Gastrocnemius medialis (tissue), 4 donors: ENCODE data around the gene PSMD1. TPM values are rescaled to one million over a fixed set of nuclear protein-coding genes. Genes with fewer than 3 reads are reported as not detected.
"Not testable (repeated sequence)": the region's sequence is repeated elsewhere in the genome, so short reads cannot be mapped to it uniquely, and the experiment has no call there.

Source experiments
- ATAC-seq, 2 donors: fragments of 150-250 bp; one replicate each; pipeline ENCODE4 v1.9.1; 2016
- DNase-seq, 2 donors: peaks; one replicate each; pipeline ENCODE4 v3.0.0-alpha.2; 2019
- H3K27ac ChIP-seq, 4 donors: fragments of 200-600 bp; sonication (generic); 1 replicate in 1 of 4; 2 replicates in 3 of 4; pipeline ENCODE4 v1.5.1; 2016 to 2018; ENCODE audit warnings: mild to moderate bottlenecking in 2 of 4, moderate library complexity in 1 of 4
- H3K27me3 ChIP-seq, 3 donors: fragments of 200-600 bp; sonication (generic) in 2 of 3; 1 replicate in 1 of 3; 2 replicates in 2 of 3; pipeline versions ENCODE4 v1.5.1 to v1.6.0; 2016 to 2019; ENCODE audit warnings: mild to moderate bottlenecking in 1 of 3, moderate library complexity in 1 of 3
- H3K36me3 ChIP-seq, 2 donors: fragments of 200-600 bp; sonication (generic) in 1 of 2; one replicate each; pipeline ENCODE4 v1.5.1; 2017 to 2018
- H3K4me1 ChIP-seq, 2 donors: fragments of 200-600 bp; sonication (generic) in 1 of 2; one replicate each; pipeline ENCODE4 v1.5.1; 2016 to 2017; ENCODE audit warnings: mild to moderate bottlenecking in 2 of 2
- H3K4me3 ChIP-seq, 4 donors: fragments of 200-600 bp; sonication (generic) in 3 of 4; 1 replicate in 1 of 4; 2 replicates in 3 of 4; pipeline ENCODE4 v1.5.1; 2016 to 2019; ENCODE audit warnings: mild to moderate bottlenecking in 2 of 4
- H3K9me3 ChIP-seq, 3 donors: fragments of 200-600 bp; sonication (generic) in 2 of 3; 1 replicate in 1 of 3; 2 replicates in 2 of 3; pipeline ENCODE4 v1.5.1; 2016 to 2019
- CTCF ChIP-seq, 5 experiments: fragments of 450-650 bp in 3 of 5; fragments of 200-600 bp in 2 of 5; sonication (generic) in 2 of 5; IDR thresholded peaks in 4 of 5; conservative IDR thresholded peaks in 1 of 5; 1 replicate in 4 of 5; 2 replicates in 1 of 5; pipeline ENCODE4 v1.5.1; 2016 to 2019; ENCODE audit warnings: antibody characterized with exemption in 5 of 5, mild to moderate bottlenecking in 3 of 5, moderate library complexity in 3 of 5
- POLR2A ChIP-seq, 2 donors: fragments of 450-650 bp; IDR thresholded peaks; one replicate each; pipeline ENCODE4 v1.6.1; 2017; ENCODE audit warnings: antibody characterized with exemption in 2 of 2, mild to moderate bottlenecking in 2 of 2, moderate library complexity in 2 of 2
- in situ Hi-C, 4 donors: fragments of 200-750 bp; cut with MboI; loops; one replicate each; pipeline versions ENCODE4 v1.15.0 to v1.8.0; 2017; ENCODE audit warnings: low sequenced_read_pairs in 4 of 4
- intact Hi-C: fragments of 100-400 bp; cut with DNase I; formaldehyde crosslinking; loops from one replicate; pipeline ENCODE4 v1.15.1; 2023; ENCODE audit warnings: low total_unique reads
- total RNA-seq, 4 donors: library from RNA; depleted of rRNA; stranded (reverse); fragments of >200 nt; gene quantifications; one replicate each; pipeline versions ENCODE4 v1.1.0 to v1.2.3, GENCODE V29; 2016

Gene PSMD1
- total RNA-seq, 4 donors from 2014 or later: 169 to 189 (median 182) TPM

- ATAC-seq (no peak), DNase-seq (no peak)
- no peak overlapping the region for H3K27ac ChIP-seq
- H3K9me3 ChIP-seq: no peaks in the 10 kb centered on the region
- no peak overlapping the region for H3K4me3 ChIP-seq
- in situ Hi-C loops (no loop called here), intact Hi-C loops (no loop called here)
- peaks cover 10 to 15% of the 10 kb centered on the region in 2 donors for H3K4me1 ChIP-seq
- H3K36me3 ChIP-seq: no peaks in the 10 kb centered on the region
- TF ChIP-seq POLR2A (IDR thresholded peaks at IDR 0.05) (no peak), CTCF (IDR thresholded peaks at IDR 0.05 in 4 of 5, conservative IDR thresholded peaks at IDR 0.05 in 1 of 5) (no peak)
- no peaks in the 10 kb centered on the region for H3K27me3 ChIP-seq
Measured at GRCh38 chr2:231196592-231196991, 139.9 kb downstream of the PSMD1 start.

- intact Hi-C loops, H3K36me3 ChIP-seq, H3K27ac ChIP-seq, ATAC-seq, in situ Hi-C loops, H3K9me3 ChIP-seq, H3K27me3 ChIP-seq: not testable (repeated sequence)
- Histone ChIP-seq H3K4me1 (peaks cover 10 to 15% of the 10 kb centered on the region in 2 donors), H3K4me3 (peak overlapping the region in 1 of 4 donors; percentile 92)
- DNase-seq: peak in 1 of 2 donors; percentile 1
Measured at GRCh38 chr2:231197196-231197595, 140.5 kb downstream of the PSMD1 start.

GRCh38 chr2:231197706-231198290, 141.1 kb downstream of the PSMD1 start:
- H3K27me3 ChIP-seq: no peaks in the 10 kb centered on the region
- DNase-seq (no peak), ATAC-seq (no peak)
- no peaks in the 10 kb centered on the region for H3K9me3 ChIP-seq
- H3K27ac ChIP-seq: peak overlapping the region in 1 of 4 donors; percentile 25
- in situ Hi-C loops (no loop called here), intact Hi-C loops (no loop called here)
- TF ChIP-seq CTCF (IDR thresholded peaks at IDR 0.05 in 4 of 5, conservative IDR thresholded peaks at IDR 0.05 in 1 of 5): no peak
- TF ChIP-seq POLR2A (IDR thresholded peaks at IDR 0.05): no peak
- H3K4me1 ChIP-seq: peaks cover 10 to 15% of the 10 kb centered on the region in 2 donors
- H3K4me3 ChIP-seq: peak overlapping the region; percentile 81 to 92 (median 88)
- H3K36me3 ChIP-seq: no peaks in the 10 kb centered on the region

- Histone ChIP-seq H3K27me3 (no peaks in the 10 kb centered on the region), H3K36me3 (no peaks in the 10 kb centered on the region), H3K4me3 (peak within 1 kb of the TSS; percentile 81 to 92 (median 88)), H3K9me3 (no peaks in the 10 kb centered on the region), H3K27ac (peak within 1 kb of the TSS in 1 of 4 donors; percentile 25), H3K4me1 (peaks cover 10 to 15% of the 10 kb centered on the region in 2 donors)
- peak; percentile 93 to 94 for ATAC-seq
- no peak for TF ChIP-seq POLR2A (IDR thresholded peaks at IDR 0.05)
- no peak for TF ChIP-seq CTCF (IDR thresholded peaks at IDR 0.05 in 4 of 5, conservative IDR thresholded peaks at IDR 0.05 in 1 of 5)
- intact Hi-C loops (no loop called here), in situ Hi-C loops (no loop called here)
- DNase-seq: peak; percentile 39 to 45
Measured at GRCh38 chr2:231198291-231199173, 141.9 kb downstream of the PSMD1 start, which contains the start of gene ARMC9. ARMC9 (plus strand) TSS chr2:231198631; CDS start chr2:231206239, 7,608 bp downstream.

GRCh38 chr2:231199219-231199618, 142.6 kb downstream of the PSMD1 start:
- Histone ChIP-seq H3K9me3 (no peaks in the 10 kb centered on the region), H3K36me3 (no peaks in the 10 kb centered on the region), H3K4me3 (peak overlapping the region; percentile 81 to 92 (median 88)), H3K27me3 (no peaks in the 10 kb centered on the region), H3K27ac (no peak overlapping the region), H3K4me1 (peaks cover 10 to 15% of the 10 kb centered on the region in 2 donors)
- intact Hi-C loops: no loop called here
- ATAC-seq (no peak), DNase-seq (no peak)
- in situ Hi-C loops: no loop called here
- TF ChIP-seq CTCF (IDR thresholded peaks at IDR 0.05 in 4 of 5, conservative IDR thresholded peaks at IDR 0.05 in 1 of 5) (no peak), POLR2A (IDR thresholded peaks at IDR 0.05) (no peak)
